Measurements from ENCODE around the gene OR6Y1. TPM values are rescaled to one million over a fixed set of nuclear protein-coding genes. Genes with fewer than 3 reads are reported as not detected.

OR6Y1 gene
- polyA plus RNA-seq, 1 of the 3 experiments (the other 2 are of a cell fraction): not detected

- CTCF ChIA-PET: interaction anchor here (0.8 to 0.9 kb wide), 2 partner anchors 8 to 11 kb away, joined by 3 read pairs; no protein-coding TSS in a partner anchor
Measured at GRCh38 chr1:158552296-158552695, 1.9 kb downstream of the OR6Y1 start.

More at GRCh38 chr1:158552296-158552695, 1.9 kb downstream of the OR6Y1 start:
- H3F3A ChIP-seq (replicated peaks; ENCODE audit: insufficient read depth): no peaks in the 10 kb centered on the region
- no peak overlapping the region for H2AFZ ChIP-seq (ENCODE audit: low read depth)
- no peaks in the 10 kb centered on the region for H3K27me3 ChIP-seq (ENCODE audit: insufficient read depth)
- TF ChIP-seq USF1 (IDR thresholded peaks at IDR 0.05; ENCODE audit: borderline replicate concordance, low read depth) (no peak), FOSL2 (IDR thresholded peaks at IDR 0.05; ENCODE audit: borderline replicate concordance, low read depth) (no peak), SMC3 (IDR thresholded peaks at IDR 0.05; ENCODE audit: low read depth, low read length) (no peak), TEAD4 (IDR thresholded peaks at IDR 0.05; ENCODE audit: borderline replicate concordance, insufficient read depth) (no peak), SIN3A (IDR thresholded peaks at IDR 0.05; ENCODE audit: borderline replicate concordance, low read depth, low read length) (no peak), PBX3 (IDR thresholded peaks at IDR 0.05) (no peak), NFIC (IDR thresholded peaks at IDR 0.05; ENCODE audit: borderline replicate concordance) (no peak), EP300 (IDR thresholded peaks at IDR 0.05; ENCODE audit: borderline replicate concordance in 1 of 2, low read depth in 1 of 2, low read length in 1 of 2) (no peak), TAF1 (IDR thresholded peaks at IDR 0.05; ENCODE audit: borderline replicate concordance, low read depth, low read length) (no peak), REST (IDR thresholded peaks at IDR 0.05; ENCODE audit: low read depth, low read length) (no peak), EZH2phosphoT487 (IDR thresholded peaks at IDR 0.05; ENCODE audit: borderline replicate concordance, low read depth) (no peak), ZBTB33 (IDR thresholded peaks at IDR 0.05; ENCODE audit: borderline replicate concordance, low read depth) (no peak), TCF12 (IDR thresholded peaks at IDR 0.05) (no peak), RXRA (IDR thresholded peaks at IDR 0.05; ENCODE audit: borderline replicate concordance, low read depth) (no peak), ELF1 (IDR thresholded peaks at IDR 0.05) (no peak), MXI1 (IDR thresholded peaks at IDR 0.05; ENCODE audit: low read depth, low read length) (no peak), IRF3 (IDR thresholded peaks at IDR 0.05; ENCODE audit: low read depth, low read length) (no peak)
- no peaks in the 10 kb centered on the region; the same call in 1 of the 2 replicates for H3K9me2 ChIP-seq
- H3K27ac ChIP-seq (ENCODE audit: low read depth in 2 of 2, low read length in 1 of 2): no peak overlapping the region
- no peak overlapping the region for H3K4me3 ChIP-seq (ENCODE audit: low read depth in 2 of 2, low read length in 1 of 2)
- H3K79me2 ChIP-seq (ENCODE audit: insufficient read depth): no peaks in the 10 kb centered on the region
- H3K4me1 ChIP-seq (ENCODE audit: control insufficient read depth in 1 of 2, insufficient read depth in 2 of 2, low read depth in 1 of 2, low read length in 1 of 2): no peaks in the 10 kb centered on the region; a peak in 1 of 4 replicates
- POLR2A ChIA-PET: no interaction called here
- DNase-seq: no peak
- WGBS (ENCODE audit: low lambda C conversion rate): 5% methylated on average over 1 of the region's 1 CpG
- no peak overlapping the region for H3K9ac ChIP-seq
- H3K4me2 ChIP-seq: no peak overlapping the region
- H4K20me1 ChIP-seq (ENCODE audit: insufficient read depth): no peaks in the 10 kb centered on the region
- H3K36me3 ChIP-seq (replicated peaks in 1 of 2; ENCODE audit: control insufficient read depth in 1 of 2, insufficient read depth in 2 of 2, low read length in 1 of 2): no peaks in the 10 kb centered on the region
- H3K9me3 ChIP-seq: no peaks in the 10 kb centered on the region
